RWPE2 (cell line): Measurements from ENCODE around the gene PDCD1LG2.

Experiments used
- ATAC-seq: fragments of 200-7000 bp; cut with Tn5 transposase; 3 replicates; pipeline ENCODE4 v1.9.1; 2021; ENCODE audit warnings: low read depth
- DNase-seq: peaks from one replicate; pipeline ENCODE4 v3.0.0-alpha.2; 2020; ENCODE audit warnings: low spot score
- H3K27ac ChIP-seq: fragments of 450-650 bp; 2 replicates; pipeline ENCODE4 v1.5.1; 2017; ENCODE audit warnings: mild to moderate bottlenecking; ENCODE audit not compliant: poor library complexity, severe bottlenecking
- H3K27me3 ChIP-seq: fragments of 250-450 bp; sonication (Bioruptor Pico); 2 replicates; pipeline ENCODE4 v1.5.1; 2021; ENCODE audit warnings: mild to moderate bottlenecking, moderate library complexity; ENCODE audit not compliant: insufficient read depth, poor library complexity, severe bottlenecking
- H3K36me3 ChIP-seq: fragments of 250-450 bp; sonication (Bioruptor Pico); 2 replicates; pipeline ENCODE4 v1.5.1; 2020; ENCODE audit warnings: low read depth, mild to moderate bottlenecking, moderate library complexity
- H3K4me1 ChIP-seq: fragments of 250-450 bp; sonication (Bioruptor Pico); 2 replicates; pipeline ENCODE4 v1.5.1; 2021; ENCODE audit warnings: mild to moderate bottlenecking, moderate library complexity; ENCODE audit not compliant: insufficient read depth, poor library complexity, severe bottlenecking
- H3K4me3 ChIP-seq: fragments of 250-450 bp; sonication (Bioruptor Pico); 2 replicates; pipeline ENCODE4 v1.5.1; 2021; ENCODE audit warnings: mild to moderate bottlenecking, moderate library complexity; ENCODE audit not compliant: severe bottlenecking
- H3K9me3 ChIP-seq: fragments of 250-450 bp; sonication (Bioruptor Pico); 2 replicates; pipeline ENCODE4 v1.5.1; 2021; ENCODE audit warnings: mild to moderate bottlenecking, moderate library complexity; ENCODE audit not compliant: severe bottlenecking
- CTCF ChIP-seq: fragments of 450-650 bp; IDR thresholded peaks from one replicate; pipeline ENCODE4 v1.5.1; 2017; ENCODE audit warnings: mild to moderate bottlenecking, moderate library complexity; ENCODE audit not compliant: poor library complexity, severe bottlenecking

Gene PDCD1LG2

GRCh38 chr9:5569891-5570290 is 59.6 kb downstream of the PDCD1LG2 start:
- no peak for TF ChIP-seq CTCF
- no peaks in the 10 kb centered on the region for H3K9me3 ChIP-seq
- ATAC-seq (no peak), DNase-seq (no peak)
- no peak overlapping the region for H3K27ac ChIP-seq
- H3K36me3 ChIP-seq = 0 out of 2 replicates have a peak, but pooled peaks cover 5% of the 10 kb centered on the region
- no peaks in the 10 kb centered on the region for H3K27me3 ChIP-seq
- no peak overlapping the region for H3K4me3 ChIP-seq
- H3K4me1 ChIP-seq = peaks cover 11% of the 10 kb centered on the region

- H3K27ac ChIP-seq = no peak overlapping the region
- TF ChIP-seq CTCF = no peak
- DNase-seq (no peak), ATAC-seq (no peak)
- 0 out of 2 replicates have a peak, but pooled peaks cover 5% of the 10 kb centered on the region for H3K36me3 ChIP-seq
- H3K9me3 ChIP-seq = no peaks in the 10 kb centered on the region
- H3K4me1 ChIP-seq = no peaks in the 10 kb centered on the region
- H3K4me3 ChIP-seq = no peak overlapping the region
- H3K27me3 ChIP-seq = no peaks in the 10 kb centered on the region
Observed at GRCh38 chr9:5571629-5572232, 61.4 kb downstream of the PDCD1LG2 start.

- Histone ChIP-seq H3K36me3 (0 out of 2 replicates have a peak, but pooled peaks cover 5% of the 10 kb centered on the region), H3K4me3 (no peak overlapping the region), H3K9me3 (no peaks in the 10 kb centered on the region), H3K27me3 (no peaks in the 10 kb centered on the region), H3K27ac (no peak overlapping the region), H3K4me1 (peaks cover 5% of the 10 kb centered on the region)
- ATAC-seq (no peak), DNase-seq (no peak)
- TF ChIP-seq CTCF = no peak
Observed at GRCh38 chr9:5574097-5574496, 63.8 kb downstream of the PDCD1LG2 start.

- Histone ChIP-seq H3K27me3 (no peaks in the 10 kb centered on the region), H3K27ac (no peak overlapping the region), H3K9me3 (no peaks in the 10 kb centered on the region), H3K36me3 (0 out of 2 replicates have a peak, but pooled peaks cover 5% of the 10 kb centered on the region), H3K4me3 (no peak overlapping the region), H3K4me1 (peaks cover 5% of the 10 kb centered on the region)
- ATAC-seq (no peak), DNase-seq (no peak)
- no peak for TF ChIP-seq CTCF
Observed at GRCh38 chr9:5575000-5575399, 64.7 kb downstream of the PDCD1LG2 start.

- DNase-seq (no peak), ATAC-seq (no peak)
- Histone ChIP-seq H3K9me3 (no peaks in the 10 kb centered on the region), H3K4me1 (peaks cover 5% of the 10 kb centered on the region), H3K36me3 (no peaks in the 10 kb centered on the region), H3K4me3 (no peak overlapping the region), H3K27me3 (no peaks in the 10 kb centered on the region), H3K27ac (no peak overlapping the region)
- TF ChIP-seq CTCF = no peak
Observed at GRCh38 chr9:5577225-5577624, 66.9 kb downstream of the PDCD1LG2 start.
